K562 (cell line): Measurements from ENCODE around the gene KIZ. TPM values are rescaled to one million over a fixed set of nuclear protein-coding genes. Genes with fewer than 3 reads are reported as not detected.

ENCODE experiments used
- ATAC-seq: fragments of 200-7000 bp; cut with Tn5 transposase; 3 replicates; pipeline ENCODE4 v1.9.1; 2020; ENCODE audit warnings: moderate library complexity
- BruUV-seq: library from RNA; stranded (reverse); fragments of 400-500 nt; replicated peaks from 2 replicates; lab custom pipeline; 2021; lab: Mats Ljungman, UMichigan
- CTCF ChIA-PET: fragments of 300-600 bp; formaldehyde crosslinking; extraction: SDS; loops from one replicate; lab custom pipeline; 2021; ENCODE audit warnings: low intra/inter-chr PET ratio; lab: Yijun Ruan, JAX
- POLR2A ChIA-PET: fragments of 300-600, 350-650 bp; sonication (Branson Sonifier 250); formaldehyde crosslinking; extraction: SDS; loops from one replicate; lab custom pipeline; 2021; ENCODE audit warnings: antibody characterized with exemption, inconsistent platforms; lab: Yijun Ruan, JAX
- DNase-seq, 4 experiments: peaks; one replicate each; pipeline versions ENCODE4 v3.0.0 to v3.0.0-alpha.2; 2011 to 2018; ENCODE audit warnings: low spot score in 3 of 4, mixed read lengths in 3 of 4; ENCODE audit errors: extremely low read depth in 1 of 4
- FAIRE-seq: peaks from 2 replicates; lab custom pipeline; 2011; peaks lifted over from hg19 to GRCh38; lab: Jason Lieb, UNC
- H2AFZ ChIP-seq: 2 replicates; pipeline ENCODE4 v1.6.0; 2011; ENCODE audit warnings: low read depth, low read length, control low read depth, inconsistent platforms
- H3K27ac ChIP-seq: fragments of 200-600 bp; 3 replicates; pipeline ENCODE4 v1.8.0; 2011; ENCODE audit warnings: low read depth, mild to moderate bottlenecking, control low read depth, inconsistent platforms, low read length, moderate library complexity, mixed read lengths; ENCODE audit errors: extremely low read depth
- H3K27me3 ChIP-seq, 2 experiments: fragments of 300-600 bp in 1 of 2; 2 replicates in 1 of 2; 3 replicates in 1 of 2; pipeline versions ENCODE4 v1.6.0 to v1.8.0; 2011; ENCODE audit warnings: inconsistent platforms in 2 of 2, low read length in 2 of 2, mild to moderate bottlenecking in 1 of 2, mixed read lengths in 1 of 2, moderate library complexity in 1 of 2; ENCODE audit not compliant: control insufficient read depth in 2 of 2, insufficient read depth in 2 of 2
- H3K36me3 ChIP-seq: fragments of 300-600 bp; 3 replicates; pipeline ENCODE4 v1.8.0; 2011; ENCODE audit warnings: mild to moderate bottlenecking, low read length, inconsistent platforms; ENCODE audit not compliant: control insufficient read depth, insufficient read depth
- H3K4me1 ChIP-seq, 2 experiments: fragments of 200-600 bp in 1 of 2; replicated peaks in 1 of 2; 2 replicates in 1 of 2; 3 replicates in 1 of 2; pipeline versions ENCODE4 v1.5.1 to v1.8.0; 2011; ENCODE audit warnings: inconsistent platforms in 2 of 2, low read length in 2 of 2, mild to moderate bottlenecking in 1 of 2, mixed read lengths in 1 of 2, moderate library complexity in 1 of 2; ENCODE audit not compliant: control insufficient read depth in 2 of 2, insufficient read depth in 2 of 2
- H3K4me2 ChIP-seq: 2 replicates; pipeline ENCODE4 v1.6.1; 2011; ENCODE audit warnings: low read length, control low read depth, inconsistent platforms, mixed read lengths; ENCODE audit not compliant: insufficient read depth
- H3K4me3 ChIP-seq: fragments of 200-600 bp; sonication (generic), shearing (Covaris generic); 2 replicates; pipeline ENCODE4 v1.5.1; 2016; ENCODE audit warnings: control low read depth, inconsistent platforms
- H3K79me2 ChIP-seq: fragments of 200-600 bp; 3 replicates; pipeline ENCODE4 v1.8.0; 2011; ENCODE audit warnings: low read length, inconsistent platforms; ENCODE audit not compliant: control insufficient read depth, insufficient read depth
- H3K9ac ChIP-seq, 2 experiments: 2 replicates each; pipeline versions ENCODE4 v1.6.0 to v1.6.1; 2011; ENCODE audit warnings: low read depth in 2 of 2, low read length in 2 of 2, control low read depth in 1 of 2, inconsistent platforms in 1 of 2, mild to moderate bottlenecking in 1 of 2, mixed read lengths in 1 of 2; ENCODE audit not compliant: insufficient read depth in 1 of 2
- H3K9me1 ChIP-seq: one replicate; pipeline ENCODE4 v1.6.0; 2011; ENCODE audit warnings: inconsistent platforms, mild to moderate bottlenecking, low read length, moderate library complexity; ENCODE audit not compliant: control insufficient read depth, insufficient read depth
- H3K9me3 ChIP-seq: replicated peaks from 2 replicates; pipeline ENCODE4 v1.5.1; 2011; ENCODE audit warnings: low read depth, low read length, inconsistent platforms; ENCODE audit not compliant: control insufficient read depth, insufficient read depth
- H4K20me1 ChIP-seq: replicated peaks from 2 replicates; pipeline ENCODE4 v1.6.1; 2011; ENCODE audit warnings: low read length, inconsistent platforms, mixed read lengths; ENCODE audit not compliant: control insufficient read depth, insufficient read depth
- CBFA2T2 ChIP-seq: fragments of 450-650 bp; conservative IDR thresholded peaks from 2 replicates; pipeline ENCODE4 v1.6.1; 2017; ENCODE audit warnings: mild to moderate bottlenecking
- CCAR2 ChIP-seq: fragments of 200-400 bp; formaldehyde crosslinking; IDR thresholded peaks from 2 replicates; pipeline ENCODE4 v1.6.1; 2017; ENCODE audit warnings: mild to moderate bottlenecking, low read depth, low read length
- CEBPG ChIP-seq, 3 experiments: fragments of 200-800 bp in 1 of 3; sonication (Bioruptor generic) in 1 of 3; sonication (generic) in 1 of 3; formaldehyde crosslinking in 1 of 3; IDR thresholded peaks in 2 of 3; conservative IDR thresholded peaks in 1 of 3; 2 replicates each; pipeline versions ENCODE4 v1.6.1 to v1.8.0; 2016 to 2022; ENCODE audit warnings: missing compliant biosample characterization in 2 of 3, missing genetic modification characterization in 2 of 3, mild to moderate bottlenecking in 1 of 3, missing genetic modification reagents in 1 of 3
- DMBX1 ChIP-seq: fragments of 250-450 bp; sonication (Bioruptor Pico); IDR thresholded peaks from 2 replicates; pipeline ENCODE4 v1.8.0; 2022; ENCODE audit warnings: inconsistent platforms, mild to moderate bottlenecking, moderate library complexity, borderline replicate concordance
- EHMT2 ChIP-seq: fragments of 450-650 bp; IDR thresholded peaks from 2 replicates; pipeline ENCODE4 v1.6.1; 2018; ENCODE audit warnings: antibody characterized with exemption
- NFE2L1 ChIP-seq: fragments of 450-650 bp; IDR thresholded peaks from 2 replicates; pipeline ENCODE4 v1.6.1; 2016; ENCODE audit warnings: missing genetic modification characterization, low read depth, mild to moderate bottlenecking, missing compliant biosample characterization, moderate library complexity, borderline replicate concordance
- POLR3G ChIP-seq: IDR thresholded peaks from 2 replicates; pipeline ENCODE4 v1.6.1; 2011; ENCODE audit not compliant: insufficient read length, insufficient replicate concordance; ENCODE audit errors: extremely low read depth
- THRAP3 ChIP-seq: fragments of 450-650 bp; IDR thresholded peaks from 2 replicates; pipeline ENCODE4 v1.6.1; 2016; ENCODE audit warnings: mild to moderate bottlenecking, inconsistent platforms, borderline replicate concordance
- U2AF1 ChIP-seq: fragments of 200-400 bp; formaldehyde crosslinking; optimal IDR thresholded peaks from 2 replicates; pipeline ENCODE3; 2017; ENCODE audit warnings: mild to moderate bottlenecking, low read depth, low read length, moderate library complexity
- ZNF764 ChIP-seq: fragments of 250-450 bp; sonication (Bioruptor Pico); IDR thresholded peaks from 2 replicates; pipeline ENCODE4 v1.4.0; 2020; ENCODE audit warnings: low read depth, mild to moderate bottlenecking, moderate library complexity
- ZNF780A ChIP-seq: fragments of 250-450 bp; sonication (Bioruptor Pico); IDR thresholded peaks from 2 replicates; pipeline ENCODE4 v1.5.0; 2021; ENCODE audit warnings: mild to moderate bottlenecking
- WGBS: fragments of 100-300 bp; shearing (Covaris generic); methylation state at CpG from one replicate; pipeline ENCODE4 v1.1.6; 2016; ENCODE audit warnings: low coverage, mixed read lengths; ENCODE audit not compliant: insufficient coverage; ENCODE audit errors: missing lambda C conversion rate; 5-methylcytosine and 5-hydroxymethylcytosine counted together
- in situ Hi-C: fragments of 300-500 bp; cut with MboI; formaldehyde crosslinking; loops from 4 replicates; pipeline ENCODE4 v1.15.0; 2018; ENCODE audit warnings: inconsistent platforms, mixed read lengths
- intact Hi-C: fragments of 100-400 bp; cut with micrococcal nuclease; formaldehyde crosslinking; loops from 2 replicates; pipeline ENCODE4 v1.14.2; 2022
- polyA plus RNA-seq, 8 experiments: library from polyadenylated mRNA; depleted of rRNA in 4 of 8; stranded (reverse) in 5 of 8; unstranded in 3 of 8; fragments of >200 nt; fragmentation: Nextera tagmentation in 2 of 8; fragmentation: Illumina TruSeq in 1 of 8; extraction: Ambion mirVana in 2 of 8; extraction: Trizol in 1 of 8; gene quantifications; 2 replicates each; pipeline versions ENCODE4 v1.2.1 to v1.2.3, GENCODE V29; 2011 to 2014; ENCODE audit warnings: inconsistent platforms in 1 of 8, missing spikeins in 1 of 8
- total RNA-seq, 7 experiments: library from RNA; depleted of rRNA in 6 of 7; stranded (reverse); fragments of >200 nt in 6 of 7; fragmentation: Illumina TruSeq in 2 of 7; extraction: Trizol in 2 of 7; gene quantifications; 2 replicates each; pipeline versions ENCODE4 v1.2.1 to v1.2.3, GENCODE V29; 2011 to 2021; ENCODE audit warnings: low replicate concordance in 1 of 7
- TF ChIP-seq, protein P1 (sequence below), 3 experiments: IDR thresholded peaks in 2 of 3; conservative IDR thresholded peaks in 1 of 3; 2 replicates each; pipeline ENCODE4 v1.5.1; 2011 to 2012; ENCODE audit warnings: low read length in 3 of 3, mild to moderate bottlenecking in 3 of 3, control low read depth in 2 of 3, improper control_type of control experiment in 1 of 3, inconsistent platforms in 1 of 3, low read depth in 1 of 3, mixed read lengths in 1 of 3, moderate library complexity in 1 of 3; ENCODE audit not compliant: insufficient read depth in 2 of 3

Gene KIZ
- total and polyA plus RNA-seq, 9 of the 15 experiments (the other 6 are each of a cell fraction or from before 2014, with no cell fraction given): 4.9 to 21.1 (median 13.5) TPM

- Histone ChIP-seq H3K79me2 (no peaks in the 10 kb centered on the region), H4K20me1 (no peaks in the 10 kb centered on the region), H2AFZ (no peak overlapping the region), H3K27ac (no peak overlapping the region), H3K9ac (no peak overlapping the region), H3K4me1 (no peaks in the 10 kb centered on the region), H3K4me3 (no peak overlapping the region), H3K27me3 (no peaks in the 10 kb centered on the region), H3K36me3 (no peaks in the 10 kb centered on the region), H3K4me2 (no peak overlapping the region), H3K9me3 (no peaks in the 10 kb centered on the region), H3K9me1 (no peaks in the 10 kb centered on the region)
- intact Hi-C loops (no loop called here), in situ Hi-C loops (no loop called here)
- no peak for TF ChIP-seq CEBPG (CRISPR knock-in tag; IDR thresholded peaks at IDR 0.05)
- TF ChIP-seq CEBPG (tag; conservative IDR thresholded peaks at IDR 0.05 in 1 of 2, IDR thresholded peaks at IDR 0.05 in 1 of 2): no peak
- TF ChIP-seq POLR3G: no peak
- TF ChIP-seq ZNF764: no peak
- TF ChIP-seq, protein P1, sequence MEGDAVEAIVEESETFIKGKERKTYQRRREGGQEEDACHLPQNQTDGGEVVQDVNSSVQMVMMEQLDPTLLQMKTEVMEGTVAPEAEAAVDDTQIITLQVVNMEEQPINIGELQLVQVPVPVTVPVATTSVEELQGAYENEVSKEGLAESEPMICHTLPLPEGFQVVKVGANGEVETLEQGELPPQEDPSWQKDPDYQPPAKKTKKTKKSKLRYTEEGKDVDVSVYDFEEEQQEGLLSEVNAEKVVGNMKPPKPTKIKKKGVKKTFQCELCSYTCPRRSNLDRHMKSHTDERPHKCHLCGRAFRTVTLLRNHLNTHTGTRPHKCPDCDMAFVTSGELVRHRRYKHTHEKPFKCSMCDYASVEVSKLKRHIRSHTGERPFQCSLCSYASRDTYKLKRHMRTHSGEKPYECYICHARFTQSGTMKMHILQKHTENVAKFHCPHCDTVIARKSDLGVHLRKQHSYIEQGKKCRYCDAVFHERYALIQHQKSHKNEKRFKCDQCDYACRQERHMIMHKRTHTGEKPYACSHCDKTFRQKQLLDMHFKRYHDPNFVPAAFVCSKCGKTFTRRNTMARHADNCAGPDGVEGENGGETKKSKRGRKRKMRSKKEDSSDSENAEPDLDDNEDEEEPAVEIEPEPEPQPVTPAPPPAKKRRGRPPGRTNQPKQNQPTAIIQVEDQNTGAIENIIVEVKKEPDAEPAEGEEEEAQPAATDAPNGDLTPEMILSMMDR (IDR thresholded peaks at IDR 0.05 in 2 of 3, conservative IDR thresholded peaks at IDR 0.05 in 1 of 3; ENCODE audit: insufficient read depth in 2 of 3, low read depth in 1 of 3, low read length in 3 of 3): no peak
- TF ChIP-seq CBFA2T2: no peak
- no peak for TF ChIP-seq CCAR2
- TF ChIP-seq DMBX1 (CRISPR knock-in tag): no peak
- no peak for TF ChIP-seq U2AF1
- TF ChIP-seq NFE2L1 (tag): no peak
- no peak for TF ChIP-seq ZNF780A (CRISPR knock-in tag)
- no peak for TF ChIP-seq EHMT2
- TF ChIP-seq THRAP3: no peak
- CTCF ChIA-PET: no interaction called here
- DNase-seq: no peak
- POLR2A ChIA-PET: no interaction called here
- FAIRE-seq: no peak
- 67% methylated on average over 1 of the region's 2 CpGs for WGBS
- no TSS peak for BruUV-seq
- no peak for ATAC-seq
These were observed 87.8 kb downstream of the KIZ start for GRCh38 chr20:21213691-21214090.
